IMR-90 (cell line): Measurements from ENCODE around the gene SMC4.

Experiments
- CEBPB ChIP-seq: IDR thresholded peaks from 2 replicates; pipeline ENCODE4 v1.6.1; 2012; ENCODE audit warnings: low read depth, low read length, improper control_type of control experiment
- CHD1 ChIP-seq: IDR thresholded peaks from 2 replicates; pipeline ENCODE4 v1.6.1; 2012; ENCODE audit warnings: low read depth, low read length, improper control_type of control experiment
- FOS ChIP-seq: fragments of 150-350 bp; IDR thresholded peaks from 2 replicates; pipeline ENCODE4 v1.6.1; 2016; ENCODE audit warnings: low read depth, low read length
- MAFK ChIP-seq: IDR thresholded peaks from 2 replicates; pipeline ENCODE4 v1.6.1; 2012; ENCODE audit warnings: low read depth, low read length, improper control_type of control experiment
- MXI1 ChIP-seq: IDR thresholded peaks from 2 replicates; pipeline ENCODE4 v1.6.1; 2012; ENCODE audit warnings: low read depth, mild to moderate bottlenecking, low read length, moderate library complexity, borderline replicate concordance
- POLR2A ChIP-seq: IDR thresholded peaks from 2 replicates; pipeline ENCODE4 v1.6.1; 2012; ENCODE audit warnings: mild to moderate bottlenecking, low read depth, low read length
- RAD21 ChIP-seq: IDR thresholded peaks from 2 replicates; pipeline ENCODE4 v1.6.1; 2012; ENCODE audit warnings: low read length, improper control_type of control experiment
- RFX5 ChIP-seq: IDR thresholded peaks from 2 replicates; pipeline ENCODE4 v1.8.0; 2012; ENCODE audit warnings: low read depth, mild to moderate bottlenecking, low read length, moderate library complexity
- SMC3 ChIP-seq: fragments of 150-350 bp; IDR thresholded peaks from 2 replicates; pipeline ENCODE4 v1.6.1; 2016; ENCODE audit warnings: low read depth, mild to moderate bottlenecking, antibody characterized with exemption, low read length, moderate library complexity
- TF ChIP-seq, protein P1 (sequence below): conservative IDR thresholded peaks from 2 replicates; pipeline ENCODE4 v1.5.1; 2012; ENCODE audit warnings: mild to moderate bottlenecking, low read depth, low read length, improper control_type of control experiment
- TF ChIP-seq, protein P2 (sequence below): fragments of 150-350 bp; IDR thresholded peaks from 2 replicates; pipeline ENCODE4 v1.6.1; 2017; ENCODE audit warnings: mild to moderate bottlenecking, antibody characterized with exemption, low read length, low read depth
- TF ChIP-seq, protein P3 (sequence below): fragments of 150-350 bp; IDR thresholded peaks from 2 replicates; pipeline ENCODE4 v1.6.1; 2016; ENCODE audit warnings: low read depth, mild to moderate bottlenecking, low read length, moderate library complexity, borderline replicate concordance

DNA sequence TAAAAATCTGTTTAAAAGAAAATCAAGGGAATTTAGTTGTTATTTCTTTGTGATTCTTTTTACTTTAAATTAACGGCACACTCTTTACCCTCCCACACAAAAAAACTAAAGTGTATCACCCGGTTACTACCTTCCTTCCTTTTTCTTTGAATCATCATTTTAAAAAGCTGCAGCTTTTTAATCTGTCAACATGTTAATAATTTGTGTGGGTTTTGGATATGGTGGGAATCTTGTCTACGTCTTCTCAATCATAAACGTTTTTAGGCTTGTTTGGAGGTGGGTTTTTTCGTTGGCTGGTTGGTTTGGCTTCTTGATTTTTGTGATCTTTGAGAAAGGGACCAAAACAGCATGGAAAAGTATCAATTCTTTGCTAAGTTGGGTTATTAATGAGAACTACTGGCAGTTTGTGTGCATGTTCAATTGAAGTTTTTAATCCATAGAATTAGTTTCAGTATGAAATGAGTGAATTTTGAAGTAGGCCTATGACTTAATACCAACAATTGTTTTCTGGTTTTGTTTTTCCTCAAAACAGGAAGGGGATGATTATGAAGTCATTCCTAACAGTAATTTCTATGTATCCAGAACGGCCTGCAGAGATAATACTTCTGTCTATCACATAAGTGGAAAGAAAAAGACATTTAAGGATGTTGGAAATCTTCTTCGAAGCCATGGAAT is 4.5 kb downstream of the SMC4 start:
- TF ChIP-seq, protein P1, sequence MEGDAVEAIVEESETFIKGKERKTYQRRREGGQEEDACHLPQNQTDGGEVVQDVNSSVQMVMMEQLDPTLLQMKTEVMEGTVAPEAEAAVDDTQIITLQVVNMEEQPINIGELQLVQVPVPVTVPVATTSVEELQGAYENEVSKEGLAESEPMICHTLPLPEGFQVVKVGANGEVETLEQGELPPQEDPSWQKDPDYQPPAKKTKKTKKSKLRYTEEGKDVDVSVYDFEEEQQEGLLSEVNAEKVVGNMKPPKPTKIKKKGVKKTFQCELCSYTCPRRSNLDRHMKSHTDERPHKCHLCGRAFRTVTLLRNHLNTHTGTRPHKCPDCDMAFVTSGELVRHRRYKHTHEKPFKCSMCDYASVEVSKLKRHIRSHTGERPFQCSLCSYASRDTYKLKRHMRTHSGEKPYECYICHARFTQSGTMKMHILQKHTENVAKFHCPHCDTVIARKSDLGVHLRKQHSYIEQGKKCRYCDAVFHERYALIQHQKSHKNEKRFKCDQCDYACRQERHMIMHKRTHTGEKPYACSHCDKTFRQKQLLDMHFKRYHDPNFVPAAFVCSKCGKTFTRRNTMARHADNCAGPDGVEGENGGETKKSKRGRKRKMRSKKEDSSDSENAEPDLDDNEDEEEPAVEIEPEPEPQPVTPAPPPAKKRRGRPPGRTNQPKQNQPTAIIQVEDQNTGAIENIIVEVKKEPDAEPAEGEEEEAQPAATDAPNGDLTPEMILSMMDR = no peak
- TF ChIP-seq MXI1 (no peak), POLR2A (no peak), RFX5 (no peak), FOS (no peak), RAD21 (no peak), MAFK (no peak), CHD1 (no peak), SMC3 (no peak), CEBPB (no peak)
- TF ChIP-seq, protein P2, sequence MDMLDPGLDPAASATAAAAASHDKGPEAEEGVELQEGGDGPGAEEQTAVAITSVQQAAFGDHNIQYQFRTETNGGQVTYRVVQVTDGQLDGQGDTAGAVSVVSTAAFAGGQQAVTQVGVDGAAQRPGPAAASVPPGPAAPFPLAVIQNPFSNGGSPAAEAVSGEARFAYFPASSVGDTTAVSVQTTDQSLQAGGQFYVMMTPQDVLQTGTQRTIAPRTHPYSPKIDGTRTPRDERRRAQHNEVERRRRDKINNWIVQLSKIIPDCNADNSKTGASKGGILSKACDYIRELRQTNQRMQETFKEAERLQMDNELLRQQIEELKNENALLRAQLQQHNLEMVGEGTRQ = no peak
- TF ChIP-seq, protein P3, sequence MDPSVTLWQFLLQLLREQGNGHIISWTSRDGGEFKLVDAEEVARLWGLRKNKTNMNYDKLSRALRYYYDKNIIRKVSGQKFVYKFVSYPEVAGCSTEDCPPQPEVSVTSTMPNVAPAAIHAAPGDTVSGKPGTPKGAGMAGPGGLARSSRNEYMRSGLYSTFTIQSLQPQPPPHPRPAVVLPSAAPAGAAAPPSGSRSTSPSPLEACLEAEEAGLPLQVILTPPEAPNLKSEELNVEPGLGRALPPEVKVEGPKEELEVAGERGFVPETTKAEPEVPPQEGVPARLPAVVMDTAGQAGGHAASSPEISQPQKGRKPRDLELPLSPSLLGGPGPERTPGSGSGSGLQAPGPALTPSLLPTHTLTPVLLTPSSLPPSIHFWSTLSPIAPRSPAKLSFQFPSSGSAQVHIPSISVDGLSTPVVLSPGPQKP = no peak
